ENCODE data around the gene CANT1. TPM values are rescaled to one million over a fixed set of nuclear protein-coding genes. Genes with fewer than 3 reads are reported as not detected.

Gene CANT1
- total RNA-seq, 3 donors from 2014 or later, result 26.1 to 48.1 (median 41.0) TPM

- H3K36me3 ChIP-seq, result no peaks in the 10 kb centered on the region
- no peak overlapping the region for H3K27ac ChIP-seq
- H3K27me3 ChIP-seq, result no peaks in the 10 kb centered on the region
- H3K4me1 ChIP-seq, result peaks cover 0 to 9% of the 10 kb centered on the region in 2 donors
- intact Hi-C loops (cut with DNase I; ENCODE audit: low total_unique reads), result no loop called here
- no peak for DNase-seq (ENCODE audit: low spot score in 2 of 2)
- H3K4me3 ChIP-seq, result no peak overlapping the region
- no peaks in the 10 kb centered on the region for H3K9me3 ChIP-seq
- TF ChIP-seq POLR2AphosphoS5 (IDR thresholded peaks at IDR 0.05) (no peak), POLR2A (IDR thresholded peaks at IDR 0.05) (no peak)
- TF ChIP-seq, protein P1, sequence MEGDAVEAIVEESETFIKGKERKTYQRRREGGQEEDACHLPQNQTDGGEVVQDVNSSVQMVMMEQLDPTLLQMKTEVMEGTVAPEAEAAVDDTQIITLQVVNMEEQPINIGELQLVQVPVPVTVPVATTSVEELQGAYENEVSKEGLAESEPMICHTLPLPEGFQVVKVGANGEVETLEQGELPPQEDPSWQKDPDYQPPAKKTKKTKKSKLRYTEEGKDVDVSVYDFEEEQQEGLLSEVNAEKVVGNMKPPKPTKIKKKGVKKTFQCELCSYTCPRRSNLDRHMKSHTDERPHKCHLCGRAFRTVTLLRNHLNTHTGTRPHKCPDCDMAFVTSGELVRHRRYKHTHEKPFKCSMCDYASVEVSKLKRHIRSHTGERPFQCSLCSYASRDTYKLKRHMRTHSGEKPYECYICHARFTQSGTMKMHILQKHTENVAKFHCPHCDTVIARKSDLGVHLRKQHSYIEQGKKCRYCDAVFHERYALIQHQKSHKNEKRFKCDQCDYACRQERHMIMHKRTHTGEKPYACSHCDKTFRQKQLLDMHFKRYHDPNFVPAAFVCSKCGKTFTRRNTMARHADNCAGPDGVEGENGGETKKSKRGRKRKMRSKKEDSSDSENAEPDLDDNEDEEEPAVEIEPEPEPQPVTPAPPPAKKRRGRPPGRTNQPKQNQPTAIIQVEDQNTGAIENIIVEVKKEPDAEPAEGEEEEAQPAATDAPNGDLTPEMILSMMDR (IDR thresholded peaks at IDR 0.05), result no peak
These were observed 18.4 kb downstream of the CANT1 start for GRCh38 chr17:78991017-78991738.

GRCh38 chr17:78990349-78991016 lies 19.1 kb downstream of the CANT1 start:
- intact Hi-C loops (cut with DNase I; ENCODE audit: low total_unique reads), result no loop called here

GRCh38 chr17:78988152-78988551 lies 21.4 kb downstream of the CANT1 start:
- intact Hi-C loops (cut with DNase I; ENCODE audit: low total_unique reads), result no loop called here
- no peaks in the 10 kb centered on the region for H3K4me1 ChIP-seq
- H3K27ac ChIP-seq, result no peak overlapping the region
- no peak for DNase-seq (ENCODE audit: low spot score in 2 of 2)
- H3K4me3 ChIP-seq, result no peak overlapping the region
- H3K27me3 ChIP-seq, result no peaks in the 10 kb centered on the region
- TF ChIP-seq POLR2A (IDR thresholded peaks at IDR 0.05) (no peak), POLR2AphosphoS5 (IDR thresholded peaks at IDR 0.05) (no peak)
- TF ChIP-seq, protein P1 (IDR thresholded peaks at IDR 0.05), result no peak
- no peaks in the 10 kb centered on the region for H3K36me3 ChIP-seq
- no peaks in the 10 kb centered on the region for H3K9me3 ChIP-seq

More at GRCh38 chr17:78990349-78991016, 19.1 kb downstream of the CANT1 start:
- Histone ChIP-seq H3K4me3 (no peak overlapping the region), H3K27me3 (no peaks in the 10 kb centered on the region), H3K27ac (no peak overlapping the region), H3K9me3 (no peaks in the 10 kb centered on the region), H3K4me1 (peaks cover 0 to 2% of the 10 kb centered on the region in 2 donors), H3K36me3 (no peaks in the 10 kb centered on the region)
- TF ChIP-seq POLR2AphosphoS5 (IDR thresholded peaks at IDR 0.05) (no peak), POLR2A (IDR thresholded peaks at IDR 0.05) (no peak)
- TF ChIP-seq, protein P1 (IDR thresholded peaks at IDR 0.05), result no peak
- no peak for DNase-seq (ENCODE audit: low spot score in 2 of 2)

DNA sequence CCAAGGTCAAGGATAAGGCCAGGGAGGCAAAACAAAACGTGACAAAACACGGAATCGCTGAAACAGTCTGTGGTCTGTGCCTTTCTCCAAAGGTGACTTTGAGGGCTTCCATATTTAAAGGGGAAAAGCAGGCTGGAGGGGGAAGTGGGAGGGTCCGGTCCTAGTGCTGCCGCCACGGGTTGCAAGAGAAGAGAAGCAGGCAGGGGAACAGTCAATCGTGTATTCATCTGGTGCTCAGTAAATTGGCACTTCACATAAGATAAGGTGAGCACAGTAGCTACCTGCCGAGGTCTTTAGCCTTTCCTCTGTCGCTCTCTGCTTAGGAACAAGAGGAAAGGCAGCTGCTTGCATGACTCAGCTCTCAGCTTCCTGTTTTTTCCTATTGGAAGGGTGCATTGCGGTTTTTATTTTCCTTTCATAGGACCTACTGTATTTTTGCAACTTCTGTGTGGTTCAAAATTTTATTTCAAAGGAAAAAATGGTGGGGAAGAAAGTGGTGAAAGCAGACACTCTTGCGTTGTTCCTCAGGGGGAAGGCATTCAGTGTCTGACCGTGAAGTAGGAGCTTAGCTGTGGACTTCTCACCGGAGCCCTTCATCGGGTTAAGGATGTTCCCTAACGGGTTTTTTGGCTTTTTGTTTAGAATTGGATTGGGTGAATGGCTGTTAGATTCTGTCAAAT lies 22.8 kb downstream of the CANT1 start:
- no peaks in the 10 kb centered on the region for H3K27me3 ChIP-seq
- H3K9me3 ChIP-seq, result no peaks in the 10 kb centered on the region
- no peak for DNase-seq (ENCODE audit: low spot score in 2 of 2)
- peak overlapping the region; percentile 27 to 39 (median 29) for H3K4me3 ChIP-seq
- H3K36me3 ChIP-seq, result no peaks in the 10 kb centered on the region
- TF ChIP-seq, protein P1 (IDR thresholded peaks at IDR 0.05), result no peak
- TF ChIP-seq POLR2A (IDR thresholded peaks at IDR 0.05), result no peak
- no peak for TF ChIP-seq POLR2AphosphoS5 (IDR thresholded peaks at IDR 0.05)
- H3K27ac ChIP-seq, result peak overlapping the region; percentile 55 to 62
- intact Hi-C loops (cut with DNase I; ENCODE audit: low total_unique reads), result no loop called here
- no peaks in the 10 kb centered on the region for H3K4me1 ChIP-seq

Data from breast epithelium (tissue), 4 donors.